ENCODE measurements around the gene SMAP2.
A peak's percentile ranks its signal among the peaks of the same experiment; 100 is the strongest.

The SMAP2 gene

GRCh38 chr1:40422630-40423263 is 49.2 kb downstream of the SMAP2 start:
- DNase-seq, result no peak

- DNase-seq, result no peak
These were observed 49.7 kb downstream of the SMAP2 start for GRCh38 chr1:40423264-40423642.

- DNase-seq, result no peak
These were observed 50.6 kb downstream of the SMAP2 start for GRCh38 chr1:40423951-40424618.

- no peak for DNase-seq
These were observed 51.7 kb downstream of the SMAP2 start for GRCh38 chr1:40425198-40425597.

GRCh38 chr1:40431385-40431784 is 57.9 kb downstream of the SMAP2 start:
- no peak for DNase-seq

- DNase-seq, result no peak
These were observed 59.3 kb downstream of the SMAP2 start for GRCh38 chr1:40432644-40433390.

GRCh38 chr1:40435471-40435870 is 61.9 kb downstream of the SMAP2 start:
- no peak for DNase-seq

GRCh38 chr1:40435876-40436275 is 62.3 kb downstream of the SMAP2 start:
- DNase-seq, result no peak

GRCh38 chr1:40438391-40439015 is 65.0 kb downstream of the SMAP2 start:
- DNase-seq, result no peak

- no peak for DNase-seq
These were observed 65.7 kb downstream of the SMAP2 start for GRCh38 chr1:40439247-40439646.

- DNase-seq, result peak; percentile 93
These were observed 76.4 kb downstream of the SMAP2 start, which contains the start of gene ZFP69B for GRCh38 chr1:40449684-40450494. ZFP69B (plus strand) TSS chr1:40450476; CDS start chr1:40450962, 486 bp downstream.

- peak; percentile 89 for DNase-seq
These were observed 77.1 kb downstream of the SMAP2 start for GRCh38 chr1:40450495-40451237.

- DNase-seq, result no peak
These were observed 77.7 kb downstream of the SMAP2 start for GRCh38 chr1:40451238-40451585.

- DNase-seq, result no peak
These were observed 81.3 kb downstream of the SMAP2 start for GRCh38 chr1:40454873-40455272.

- DNase-seq, result no peak
These were observed 89.5 kb downstream of the SMAP2 start for GRCh38 chr1:40462956-40463590.

- DNase-seq, result no peak
These were observed 95.8 kb downstream of the SMAP2 start for GRCh38 chr1:40469327-40469726.
